HG02759 (cell line): ENCODE measurements around the gene KYNU.
"Not testable (repeated sequence)": the region's sequence is repeated elsewhere in the genome, so short reads cannot be mapped to it uniquely, and the experiment has no call there.

Experiments
- ATAC-seq: cut with Tn5 transposase; IDR thresholded peaks from one replicate; pipeline ENCODE4 v1.9.1; 2021; ENCODE audit warnings: mild to moderate bottlenecking, moderate library complexity; ENCODE audit not compliant: unreplicated experiment

The KYNU gene

GRCh38 chr2:142997231-142997630 is 119.8 kb downstream of the KYNU start:
- no peak for ATAC-seq

- no peak for ATAC-seq
Observed at GRCh38 chr2:143000599-143000998, 123.1 kb downstream of the KYNU start.

- ATAC-seq = no peak
Observed at GRCh38 chr2:143001501-143001900, 124.0 kb downstream of the KYNU start.

GRCh38 chr2:143015656-143016055 is 138.2 kb downstream of the KYNU start:
- no peak for ATAC-seq

GRCh38 chr2:143026411-143027054 is 149.1 kb downstream of the KYNU start:
- no peak for ATAC-seq

GRCh38 chr2:143029141-143029540 is 151.7 kb downstream of the KYNU start:
- ATAC-seq = no peak

- no peak for ATAC-seq
Observed at GRCh38 chr2:143030127-143030526, 152.7 kb downstream of the KYNU start.

- ATAC-seq = peak; percentile 84
Observed at GRCh38 chr2:143034292-143035074, 157.0 kb downstream of the KYNU start.

- no peak for ATAC-seq
Observed at GRCh38 chr2:143051465-143051864, 174.0 kb downstream of the KYNU start.

GRCh38 chr2:143053437-143053836 is 176.0 kb downstream of the KYNU start:
- not testable (repeated sequence) for ATAC-seq

GRCh38 chr2:143056550-143056949 is 179.1 kb downstream of the KYNU start:
- ATAC-seq = no peak

- no peak for ATAC-seq
Observed at GRCh38 chr2:143058851-143059250, 181.4 kb downstream of the KYNU start.

GRCh38 chr2:143063612-143064200 is 186.2 kb downstream of the KYNU start:
- no peak for ATAC-seq

GRCh38 chr2:143068094-143068493 is 190.6 kb downstream of the KYNU start:
- no peak for ATAC-seq

- no peak for ATAC-seq
Observed at GRCh38 chr2:143068509-143068908, 191.0 kb downstream of the KYNU start.

GRCh38 chr2:143070704-143071103 is 193.2 kb downstream of the KYNU start:
- ATAC-seq = no peak

GRCh38 chr2:143071185-143071876 is 193.9 kb downstream of the KYNU start:
- no peak for ATAC-seq

GRCh38 chr2:143074913-143075312 is 197.4 kb downstream of the KYNU start:
- ATAC-seq = not testable (repeated sequence)

GRCh38 chr2:143075711-143076110 is 198.2 kb downstream of the KYNU start:
- no peak for ATAC-seq

GRCh38 chr2:143078104-143078503 is 200.6 kb downstream of the KYNU start:
- no peak for ATAC-seq

- no peak for ATAC-seq
Observed at GRCh38 chr2:143081616-143082015, 204.2 kb downstream of the KYNU start.
